ENCODE measurements around the gene RAB8B. TPM values are rescaled to one million over a fixed set of nuclear protein-coding genes. Genes with fewer than 3 reads are reported as not detected.

The RAB8B gene
- total and polyA plus RNA-seq, 9 of the 15 experiments (the other 6 are each of a cell fraction or from before 2014, with no cell fraction given) = 7.8 to 32.1 (median 24.2) TPM

- TF ChIP-seq ZNF609 (CRISPR knock-in tag; IDR thresholded peaks at IDR 0.05; ENCODE audit: borderline replicate concordance) (no peak), ZNF830 (CRISPR knock-in tag; IDR thresholded peaks at IDR 0.05) (no peak), KDM5B (IDR thresholded peaks at IDR 0.05; ENCODE audit: insufficient replicate concordance, low read depth, low read length) (peak; percentile 64), TARDBP (IDR thresholded peaks at IDR 0.05) (no peak), SAFB2 (IDR thresholded peaks at IDR 0.05; ENCODE audit: borderline replicate concordance, low read depth, low read length, severe bottlenecking) (no peak), STAG1 (CRISPR knock-in tag; IDR thresholded peaks at IDR 0.05; ENCODE audit: borderline replicate concordance) (no peak), NRF1 (conservative IDR thresholded peaks at IDR 0.05 in 1 of 2, IDR thresholded peaks at IDR 0.05 in 1 of 2) (peak; percentile 76 to 77), ZBTB33 (CRISPR knock-in tag; IDR thresholded peaks at IDR 0.05) (no peak; the same call in 1 of the 2 replicates), NR3C1 (CRISPR knock-in tag; IDR thresholded peaks at IDR 0.05) (no peak), ZNF282 (CRISPR knock-in tag; IDR thresholded peaks at IDR 0.05) (no peak), HCFC1 (IDR thresholded peaks at IDR 0.05; ENCODE audit: low read depth, low read length) (peak; percentile 98), RREB1 (CRISPR knock-in tag; IDR thresholded peaks at IDR 0.05) (no peak)
Measured at GRCh38 chr15:63188926-63189871, at the start of gene RAB8B (continued).
